OCI-LY7 (cell line): ENCODE data around the gene HHIPL2. TPM values are rescaled to one million over a fixed set of nuclear protein-coding genes. Genes with fewer than 3 reads are reported as not detected.
"Not testable (repeated sequence)": the region's sequence is repeated elsewhere in the genome, so short reads cannot be mapped to it uniquely, and the experiment has no call there.

Source experiments
- BruUV-seq: library from RNA; stranded (reverse); fragments of 400-500 nt; replicated peaks from 2 replicates; lab custom pipeline; 2021; lab: Mats Ljungman, UMichigan
- CTCF ChIA-PET: fragments of 300-600 bp; sonication (Branson Sonifier 250); formaldehyde crosslinking; loops from one replicate; lab custom pipeline; 2022; ENCODE audit warnings: antibody characterized with exemption; ENCODE audit not compliant: unreplicated experiment; lab: Charles Lee
- POLR2A ChIA-PET: fragments of 300-600 bp; sonication (Branson Sonifier 250); formaldehyde crosslinking; loops from one replicate; lab custom pipeline; 2022; ENCODE audit warnings: antibody characterized with exemption; lab: Charles Lee
- DNase-seq: peaks from one replicate; pipeline ENCODE4 v3.0.0-alpha.2; 2015; ENCODE audit warnings: low spot score
- H2AFZ ChIP-seq: fragments of 200-600 bp; sonication (generic), shearing (Covaris generic); 2 replicates; pipeline ENCODE4 v1.6.1; 2014; ENCODE audit warnings: mild to moderate bottlenecking, antibody characterized with exemption, low read length, moderate library complexity
- H3K27ac ChIP-seq: fragments of 200-600 bp; sonication (generic); 2 replicates; pipeline ENCODE4 v1.5.1; 2014; ENCODE audit warnings: mixed run types, low read depth, mild to moderate bottlenecking, moderate library complexity, low read length, inconsistent platforms; ENCODE audit not compliant: poor library complexity, severe bottlenecking
- H3K36me3 ChIP-seq: fragments of 200-600 bp; sonication (generic); 2 replicates; pipeline ENCODE4 v1.6.1; 2014; ENCODE audit warnings: mild to moderate bottlenecking, antibody characterized with exemption, low read length, moderate library complexity, mixed read lengths; ENCODE audit not compliant: insufficient read depth
- H3K4me1 ChIP-seq: fragments of 200-600 bp; sonication (generic); 2 replicates; pipeline ENCODE4 v1.5.1; 2014; ENCODE audit warnings: mild to moderate bottlenecking, low read length; ENCODE audit not compliant: insufficient read depth, poor library complexity, severe bottlenecking
- H3K4me2 ChIP-seq: fragments of 200-600 bp; sonication (generic); 2 replicates; pipeline ENCODE4 v1.6.1; 2014; ENCODE audit warnings: mild to moderate bottlenecking, low read length
- H3K4me3 ChIP-seq: fragments of 200-600 bp; sonication (generic); 2 replicates; pipeline ENCODE4 v1.5.1; 2014; ENCODE audit warnings: mild to moderate bottlenecking, low read depth, low read length; ENCODE audit not compliant: poor library complexity, severe bottlenecking
- H3K79me2 ChIP-seq: fragments of 200-600 bp; sonication (generic); 2 replicates; pipeline ENCODE4 v1.6.1; 2016; ENCODE audit warnings: low read depth, mild to moderate bottlenecking, low read length, moderate library complexity, mixed read lengths; ENCODE audit not compliant: insufficient read depth
- H3K9me2 ChIP-seq: fragments of 200-600 bp; sonication (generic); 2 replicates; pipeline ENCODE4 v1.6.1; 2016; ENCODE audit warnings: mild to moderate bottlenecking, low read length, mixed read lengths; ENCODE audit not compliant: insufficient read depth
- H3K9me3 ChIP-seq: fragments of 200-600 bp; sonication (generic); 2 replicates; pipeline ENCODE4 v1.6.1; 2014; ENCODE audit warnings: mild to moderate bottlenecking, mixed run types, low read length, mixed read lengths
- H4K20me1 ChIP-seq: fragments of 200-600 bp; sonication (generic); 2 replicates; pipeline ENCODE4 v1.6.1; 2014; ENCODE audit warnings: mild to moderate bottlenecking, antibody characterized with exemption, low read length, moderate library complexity, mixed read lengths; ENCODE audit not compliant: insufficient read depth
- EZH2phosphoT487 ChIP-seq: fragments of 200-600 bp; sonication (generic); IDR thresholded peaks from 2 replicates; pipeline ENCODE4 v1.6.1; 2018; ENCODE audit warnings: low read depth, borderline replicate concordance, mild to moderate bottlenecking, mixed run types, antibody characterized with exemption, low read length, moderate library complexity, mixed read lengths
- intact Hi-C: fragments of 100-400 bp; cut with micrococcal nuclease; formaldehyde crosslinking; loops from one replicate; pipeline ENCODE4 v1.10.0; 2022; ENCODE audit not compliant: unreplicated experiment
- total RNA-seq, 2 experiments: library from RNA; depleted of rRNA in 1 of 2; stranded (reverse); fragments of >200 nt in 1 of 2; shearing (Covaris generic) in 1 of 2; gene quantifications; 2 replicates each; pipeline ENCODE4 v1.2.3, GENCODE V29; 2014 to 2022
- TF ChIP-seq, protein P1 (sequence below): fragments of 200-600 bp; sonication (generic); conservative IDR thresholded peaks from 2 replicates; pipeline ENCODE4 v1.5.1; 2014; ENCODE audit warnings: mild to moderate bottlenecking, antibody characterized with exemption, low read length, moderate library complexity, mixed read lengths

The HHIPL2 gene
- total RNA-seq, 2 experiments from 2014 or later: 0.92 TPM; not detected in 1

DNA sequence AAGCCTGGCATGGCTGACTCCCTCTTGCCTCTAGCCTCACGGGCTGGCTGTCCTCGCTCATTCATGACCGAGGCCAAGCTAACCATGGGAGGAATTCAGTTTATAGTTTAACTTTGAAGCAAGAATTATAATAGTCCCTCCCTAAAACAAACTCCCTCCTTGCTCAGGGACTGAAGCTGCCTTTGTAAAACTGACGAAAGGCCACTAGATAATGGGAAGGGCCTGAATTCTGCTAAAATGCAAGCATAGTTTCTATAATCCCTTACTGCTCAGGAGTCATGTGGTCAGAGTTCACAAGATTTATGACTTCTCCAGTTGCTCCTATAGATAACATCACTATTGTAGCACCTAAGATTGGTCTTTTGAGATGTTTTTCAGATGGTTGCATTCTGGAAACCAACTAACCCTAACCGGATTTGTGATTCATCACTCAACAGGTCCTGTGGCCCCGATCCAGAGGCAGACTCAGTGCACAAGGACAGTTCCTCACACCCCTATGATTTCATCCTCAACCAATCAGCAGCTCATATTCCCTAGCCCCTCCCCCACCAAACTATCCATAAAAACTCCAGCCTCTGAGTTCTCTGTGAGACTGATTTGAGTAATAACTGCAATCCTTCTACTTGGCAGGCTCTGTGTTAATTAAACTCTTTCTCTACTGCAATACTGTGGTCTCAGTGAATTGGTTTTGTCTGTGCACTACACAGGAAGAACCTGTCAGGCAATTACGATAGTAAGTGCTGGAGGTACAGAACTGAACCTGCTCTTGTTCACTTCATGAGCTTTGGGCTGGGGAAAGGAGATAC is 26.4 kb downstream of the HHIPL2 start:
- no peak overlapping the region for H2AFZ ChIP-seq
- no peaks in the 10 kb centered on the region for H3K79me2 ChIP-seq
- ChIA-PET CTCF (no interaction called here), POLR2A (interaction anchor here (0.6 to 0.9 kb wide), 2 partner anchors 15 to 34 kb away, joined by 3 read pairs; no protein-coding TSS in a partner anchor)
- H3K4me3 ChIP-seq: no peak overlapping the region
- no peak for DNase-seq
- H3K4me2 ChIP-seq: no peak overlapping the region
- no peaks in the 10 kb centered on the region for H3K9me2 ChIP-seq
- H3K9me3 ChIP-seq: no peaks in the 10 kb centered on the region
- intact Hi-C loops: no loop called here
- BruUV-seq: no TSS peak
- TF ChIP-seq EZH2phosphoT487: no peak
- TF ChIP-seq, protein P1, sequence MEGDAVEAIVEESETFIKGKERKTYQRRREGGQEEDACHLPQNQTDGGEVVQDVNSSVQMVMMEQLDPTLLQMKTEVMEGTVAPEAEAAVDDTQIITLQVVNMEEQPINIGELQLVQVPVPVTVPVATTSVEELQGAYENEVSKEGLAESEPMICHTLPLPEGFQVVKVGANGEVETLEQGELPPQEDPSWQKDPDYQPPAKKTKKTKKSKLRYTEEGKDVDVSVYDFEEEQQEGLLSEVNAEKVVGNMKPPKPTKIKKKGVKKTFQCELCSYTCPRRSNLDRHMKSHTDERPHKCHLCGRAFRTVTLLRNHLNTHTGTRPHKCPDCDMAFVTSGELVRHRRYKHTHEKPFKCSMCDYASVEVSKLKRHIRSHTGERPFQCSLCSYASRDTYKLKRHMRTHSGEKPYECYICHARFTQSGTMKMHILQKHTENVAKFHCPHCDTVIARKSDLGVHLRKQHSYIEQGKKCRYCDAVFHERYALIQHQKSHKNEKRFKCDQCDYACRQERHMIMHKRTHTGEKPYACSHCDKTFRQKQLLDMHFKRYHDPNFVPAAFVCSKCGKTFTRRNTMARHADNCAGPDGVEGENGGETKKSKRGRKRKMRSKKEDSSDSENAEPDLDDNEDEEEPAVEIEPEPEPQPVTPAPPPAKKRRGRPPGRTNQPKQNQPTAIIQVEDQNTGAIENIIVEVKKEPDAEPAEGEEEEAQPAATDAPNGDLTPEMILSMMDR: no peak
- no peaks in the 10 kb centered on the region for H3K36me3 ChIP-seq
- no peaks in the 10 kb centered on the region for H3K4me1 ChIP-seq
- no peak overlapping the region for H3K27ac ChIP-seq
- H4K20me1 ChIP-seq: no peaks in the 10 kb centered on the region

DNA sequence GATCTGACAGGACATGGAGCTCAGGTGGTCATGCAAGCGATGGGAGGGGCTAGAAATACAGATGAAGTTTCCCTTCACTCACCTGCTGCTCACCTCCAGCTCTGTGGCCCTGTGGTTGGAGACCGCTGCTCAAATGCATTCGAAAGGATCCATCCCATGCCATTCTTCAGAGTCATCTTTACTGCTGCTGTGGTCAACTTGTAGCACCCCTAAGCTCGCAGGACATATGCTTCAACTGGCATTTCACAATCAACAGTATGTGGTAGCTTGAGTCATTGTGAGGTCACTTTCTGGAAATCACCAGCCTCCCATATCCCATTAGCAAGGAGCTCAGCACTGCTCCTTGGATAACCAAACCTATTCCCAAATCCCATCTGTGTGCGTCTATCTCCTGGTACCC is 58.4 kb downstream of the HHIPL2 start:
- H3K4me1 ChIP-seq, H3K4me3 ChIP-seq, H3K27ac ChIP-seq, H3K9me2 ChIP-seq, CTCF ChIA-PET, H4K20me1 ChIP-seq, BruUV-seq, H3K9me3 ChIP-seq, H3K4me2 ChIP-seq, POLR2A ChIA-PET, H3K36me3 ChIP-seq, intact Hi-C loops, H3K79me2 ChIP-seq, DNase-seq, H2AFZ ChIP-seq: not testable (repeated sequence)

DNA sequence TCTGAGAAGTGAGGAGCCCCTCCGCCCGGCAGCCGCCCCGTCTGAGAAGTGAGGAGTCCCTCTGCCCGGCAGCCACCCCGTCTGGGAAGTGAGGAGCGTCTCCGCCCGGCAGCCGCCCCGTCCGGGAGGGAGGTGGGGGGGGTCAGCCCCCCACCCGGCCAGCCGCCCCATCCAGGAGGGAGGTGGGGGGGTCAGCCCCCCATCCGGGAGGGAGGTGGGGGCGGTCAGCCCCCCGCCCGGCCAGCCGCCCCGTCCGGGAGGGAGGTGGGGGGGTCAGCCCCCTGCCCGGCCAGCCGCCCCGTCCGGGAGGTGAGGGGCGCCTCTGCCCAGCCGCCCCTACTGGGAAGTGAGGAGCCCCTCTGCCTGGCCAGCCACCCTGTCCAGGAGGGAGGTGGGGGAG is 60.1 kb downstream of the HHIPL2 start:
- POLR2A ChIA-PET, H4K20me1 ChIP-seq, DNase-seq, H3K9me2 ChIP-seq, H3K36me3 ChIP-seq, H3K9me3 ChIP-seq, CTCF ChIA-PET, H3K79me2 ChIP-seq, H2AFZ ChIP-seq, H3K4me2 ChIP-seq, intact Hi-C loops, H3K27ac ChIP-seq, BruUV-seq, H3K4me3 ChIP-seq, H3K4me1 ChIP-seq: not testable (repeated sequence)

DNA sequence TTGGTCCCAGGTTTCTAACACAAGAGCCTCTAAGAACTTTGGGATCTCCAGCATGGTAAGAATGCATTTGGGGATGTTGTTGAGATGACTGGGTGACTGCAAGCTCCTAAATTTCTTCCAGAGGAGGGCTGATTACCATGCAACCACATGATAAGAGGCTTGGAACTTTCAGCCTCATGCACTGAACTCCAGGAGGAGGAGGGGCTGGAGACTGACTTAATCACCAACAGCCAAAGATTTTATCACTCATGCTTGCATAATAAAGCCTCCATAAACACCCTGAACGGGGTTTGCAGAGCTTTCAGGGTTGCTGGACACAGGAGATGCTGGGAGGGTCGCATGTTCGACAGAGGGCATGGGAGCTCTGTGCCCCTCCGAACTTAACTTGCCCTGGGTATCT is 63.9 kb downstream of the HHIPL2 start:
- BruUV-seq, intact Hi-C loops, H3K79me2 ChIP-seq, H3K4me3 ChIP-seq, DNase-seq, POLR2A ChIA-PET, H3K36me3 ChIP-seq, H3K27ac ChIP-seq, H3K9me3 ChIP-seq, H4K20me1 ChIP-seq, H3K4me2 ChIP-seq, CTCF ChIA-PET, H2AFZ ChIP-seq, H3K4me1 ChIP-seq, H3K9me2 ChIP-seq: not testable (repeated sequence)

DNA sequence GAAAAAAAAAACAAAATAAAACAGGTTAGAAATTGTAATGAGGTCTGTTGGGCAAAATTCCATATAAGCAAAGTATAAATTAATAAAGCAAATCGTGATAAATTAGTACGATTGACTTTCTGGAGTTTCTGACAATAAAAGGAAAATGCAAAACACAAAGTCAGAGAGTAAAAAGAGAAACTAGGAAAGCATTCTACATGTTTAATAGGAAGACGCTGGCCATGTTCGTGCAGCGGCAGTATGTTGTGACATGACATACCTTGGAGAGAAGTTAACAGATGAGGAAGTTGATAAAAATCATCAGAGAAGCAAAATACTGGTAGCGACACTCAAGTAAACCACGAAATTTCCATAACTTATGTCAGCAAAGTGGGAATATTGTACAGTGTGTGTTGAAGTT is 68.3 kb downstream of the HHIPL2 start:
- intact Hi-C loops, H3K36me3 ChIP-seq, CTCF ChIA-PET: not testable (repeated sequence)

More for the DNA sequence above, 68.3 kb downstream of the HHIPL2 start:
- H3K4me2 ChIP-seq, H4K20me1 ChIP-seq, H3K27ac ChIP-seq, DNase-seq, H3K9me2 ChIP-seq, H3K79me2 ChIP-seq, H2AFZ ChIP-seq, BruUV-seq, H3K4me1 ChIP-seq, H3K9me3 ChIP-seq, H3K4me3 ChIP-seq, POLR2A ChIA-PET: not testable (repeated sequence)
